GM18511 (cell line): ENCODE measurements around the gene C16orf95.

Source experiments
- ATAC-seq: cut with Tn5 transposase; IDR thresholded peaks from one replicate; pipeline ENCODE4 v1.9.1; 2021; ENCODE audit warnings: mild to moderate bottlenecking, moderate library complexity; ENCODE audit not compliant: unreplicated experiment

C16orf95 gene

DNA sequence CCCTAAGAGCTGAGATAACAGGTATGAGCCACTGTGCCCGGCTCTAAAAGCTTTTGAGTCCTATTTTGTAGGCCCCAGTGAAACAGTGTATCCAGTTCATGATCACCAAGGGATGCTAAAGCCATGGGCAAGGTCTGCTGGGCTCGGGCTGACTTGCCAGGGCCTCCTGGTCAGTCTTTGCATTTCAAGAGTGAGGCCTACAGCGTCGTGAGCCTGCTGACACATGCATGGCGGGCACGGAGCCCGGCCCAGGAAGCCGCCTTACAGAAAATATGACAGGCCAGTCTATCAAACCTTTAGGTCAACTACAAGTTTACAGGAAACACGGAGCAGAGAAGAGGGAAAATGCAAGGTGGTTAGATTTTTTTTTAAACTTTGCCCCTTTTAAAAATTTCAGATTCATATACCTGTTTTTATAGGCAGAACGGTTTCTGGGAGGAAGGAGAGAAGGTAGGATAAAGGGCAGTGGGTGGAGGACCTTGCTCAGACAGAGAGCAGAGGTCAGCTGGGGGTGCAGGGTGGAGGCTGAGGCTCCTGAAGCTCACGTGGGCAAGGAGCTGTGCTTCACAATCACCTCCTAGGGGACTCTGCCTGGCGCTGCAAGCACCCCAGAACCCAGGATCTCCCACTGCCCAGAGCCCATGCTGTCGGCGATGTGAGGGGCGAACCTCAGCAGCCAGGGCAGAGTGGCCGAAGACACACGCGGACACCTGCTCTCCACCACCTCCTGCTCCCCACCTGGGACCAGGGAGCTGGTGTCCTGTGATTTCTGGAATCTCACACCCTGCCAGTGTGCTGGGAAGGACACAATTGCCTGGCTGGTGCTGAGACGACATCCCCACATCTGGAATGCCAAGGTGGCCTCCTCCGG, 21.3 kb downstream of the C16orf95 start:
- ATAC-seq, result no peak

DNA sequence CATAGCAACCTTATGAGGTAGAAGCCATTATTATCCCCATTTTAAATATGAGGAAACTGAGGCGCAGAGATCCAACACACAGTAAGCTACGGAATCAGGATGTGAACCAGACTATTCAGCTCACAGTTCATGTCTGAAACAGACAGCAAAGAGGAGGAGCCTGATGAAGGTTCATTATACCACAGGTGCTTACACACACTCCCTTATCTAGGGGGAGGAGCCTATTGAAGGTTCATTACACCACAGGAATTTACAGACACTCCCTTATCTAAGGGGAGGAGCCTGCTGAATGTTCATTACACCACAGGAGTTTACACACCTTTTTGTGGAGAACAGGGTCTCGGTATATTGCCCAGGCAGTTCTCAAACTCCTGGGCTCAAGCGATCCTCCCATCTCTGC, 21.9 kb downstream of the C16orf95 start:
- ATAC-seq, result no peak

DNA sequence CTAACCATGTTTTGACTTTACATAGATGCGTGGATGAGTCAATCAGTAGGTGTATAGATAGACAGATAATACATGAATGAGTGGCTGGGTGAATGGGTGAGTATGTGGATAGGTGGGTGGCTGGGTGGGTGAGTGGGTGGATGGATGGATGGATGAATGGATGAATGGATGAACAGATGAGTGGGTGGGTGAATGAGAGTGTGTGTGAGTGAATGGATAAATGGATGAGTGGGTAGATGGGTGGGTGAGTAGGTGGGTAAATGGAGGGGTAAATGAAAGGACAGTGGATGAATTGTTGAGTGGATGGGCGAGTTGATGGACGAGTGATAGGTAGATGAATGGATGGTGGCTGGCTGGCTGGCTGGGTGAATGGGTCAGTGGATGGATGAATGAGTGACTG, 23.2 kb downstream of the C16orf95 start:
- no peak for ATAC-seq

DNA sequence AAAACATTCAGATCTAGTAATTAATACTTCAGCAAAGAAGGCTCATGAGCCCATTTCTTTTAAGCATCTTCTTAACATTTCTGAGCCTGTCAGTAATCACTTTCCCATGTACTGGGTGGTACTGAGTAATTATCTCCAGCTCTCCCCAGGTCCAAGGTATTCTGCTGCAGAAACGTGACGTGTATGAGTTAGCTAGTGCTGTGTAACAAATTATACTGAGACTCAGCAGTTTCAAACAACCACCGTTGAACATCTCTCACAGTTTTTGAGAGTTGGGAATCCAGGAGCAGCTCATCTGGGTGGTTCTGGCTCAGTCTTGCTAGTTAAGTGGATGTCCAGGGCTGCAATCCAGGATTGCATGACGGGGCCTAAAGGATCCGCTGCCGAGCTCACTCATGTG, 25.2 kb downstream of the C16orf95 start:
- ATAC-seq, result no peak

DNA sequence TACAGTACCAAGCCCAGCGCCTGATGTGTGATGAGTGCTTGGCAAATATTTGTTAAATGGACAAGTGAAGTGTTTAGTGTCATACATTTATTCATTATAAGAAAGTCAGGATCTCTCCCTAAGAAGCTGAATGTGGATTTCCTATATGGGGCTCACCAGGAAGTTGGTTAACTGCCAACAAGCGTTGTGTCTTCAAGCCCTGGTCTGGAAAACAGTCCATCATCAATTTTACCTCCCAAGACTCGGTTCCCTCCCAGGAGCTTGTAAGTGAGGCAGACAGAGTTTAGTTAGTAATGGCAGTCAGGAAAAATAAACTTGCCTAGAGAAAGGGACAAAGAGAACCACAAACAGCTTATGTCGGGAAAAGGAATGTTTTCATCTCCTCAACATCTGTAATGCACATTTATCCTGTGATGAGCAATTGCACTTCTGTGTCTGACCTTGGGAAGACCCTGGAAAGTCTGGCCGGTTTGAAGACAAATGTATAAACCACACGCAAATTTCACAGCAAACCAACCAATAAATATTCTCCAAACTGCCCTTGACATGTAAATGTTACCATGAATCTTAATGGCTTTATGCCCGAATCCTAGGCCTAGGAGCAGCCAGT, 28.3 kb downstream of the C16orf95 start:
- ATAC-seq, result no peak

DNA sequence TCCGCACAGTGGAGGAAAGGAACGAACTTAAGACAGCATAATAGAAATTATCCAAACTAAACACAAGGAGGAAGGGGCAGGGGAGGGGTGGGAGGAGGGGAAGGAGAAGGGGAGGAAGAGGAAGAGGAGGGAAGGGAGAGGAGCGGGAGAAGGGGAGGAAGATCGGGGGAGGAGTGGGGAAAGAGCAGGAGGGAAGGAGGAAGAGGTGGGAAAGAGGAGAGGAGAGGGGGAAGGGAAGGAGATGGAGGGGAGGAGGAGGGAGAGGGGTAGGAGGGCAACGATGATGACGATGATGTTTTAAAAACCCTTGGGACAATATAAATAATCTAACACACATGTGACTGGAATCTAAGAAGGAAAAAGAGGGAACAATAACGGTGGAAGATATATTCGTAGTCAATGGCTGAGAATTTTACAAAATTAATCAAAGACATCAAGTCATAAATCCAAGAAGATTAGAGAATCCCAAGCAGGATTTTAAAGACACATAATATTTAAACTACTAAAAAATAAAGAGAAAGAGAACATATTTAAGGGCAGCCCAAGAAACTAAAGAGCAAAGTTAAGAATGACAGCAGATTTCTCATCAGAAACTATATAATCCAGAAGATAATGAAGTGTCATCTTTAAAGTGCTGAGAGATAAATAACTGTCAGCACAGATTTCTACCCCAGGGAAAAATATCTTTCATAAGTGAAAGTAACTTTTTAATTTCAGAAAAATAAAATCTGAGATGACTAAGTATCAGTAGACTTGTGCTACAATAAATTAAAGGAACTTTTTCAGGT, 30.2 kb downstream of the C16orf95 start:
- ATAC-seq, result no peak

DNA sequence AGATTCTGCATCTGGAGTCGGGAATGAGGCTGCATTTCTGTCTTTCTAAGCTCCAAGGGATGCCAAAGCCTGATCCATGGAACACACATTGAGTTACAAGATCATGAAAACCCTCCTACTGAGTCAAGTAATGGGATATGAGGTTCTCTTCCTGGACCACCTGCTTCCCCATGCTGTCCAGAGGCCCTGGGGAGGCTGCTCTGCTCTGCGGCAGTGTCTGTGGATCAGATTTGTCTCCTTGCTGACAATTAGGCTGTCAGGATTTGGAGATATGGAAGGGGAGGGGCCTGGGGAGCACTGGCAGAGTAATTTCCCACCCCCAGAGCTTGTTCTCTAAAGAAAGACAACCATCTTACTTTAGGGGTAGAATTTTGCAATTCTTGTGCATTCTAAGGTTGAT, 33.0 kb downstream of the C16orf95 start:
- ATAC-seq, result no peak

DNA sequence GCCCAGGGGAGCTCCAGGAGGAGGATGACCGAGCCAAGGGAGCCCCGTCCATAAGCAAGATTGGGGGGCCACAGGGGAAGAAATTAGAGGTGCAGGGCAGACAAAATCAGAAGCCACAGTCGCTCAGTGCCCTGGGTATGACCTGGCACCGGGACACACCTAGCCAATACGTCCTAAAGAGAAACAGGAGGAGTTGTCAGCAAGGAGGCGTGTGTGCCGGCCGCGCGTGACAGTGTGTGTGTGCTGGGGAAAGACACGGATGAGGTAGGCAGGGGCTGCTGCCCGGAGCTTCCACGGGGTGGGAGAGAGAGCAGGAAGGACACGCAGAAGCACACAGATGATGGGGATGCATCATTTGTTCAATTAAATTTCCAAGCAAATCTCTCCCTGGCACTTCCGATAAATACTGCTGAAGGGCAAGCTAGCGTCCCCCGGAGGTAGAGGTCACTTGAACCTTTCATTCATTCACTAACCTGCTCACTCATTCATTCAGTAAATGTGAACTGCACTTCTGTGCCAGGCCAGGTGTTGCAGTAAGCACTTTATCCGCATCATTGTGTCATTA, 38.0 kb downstream of the C16orf95 start:
- no peak for ATAC-seq

DNA sequence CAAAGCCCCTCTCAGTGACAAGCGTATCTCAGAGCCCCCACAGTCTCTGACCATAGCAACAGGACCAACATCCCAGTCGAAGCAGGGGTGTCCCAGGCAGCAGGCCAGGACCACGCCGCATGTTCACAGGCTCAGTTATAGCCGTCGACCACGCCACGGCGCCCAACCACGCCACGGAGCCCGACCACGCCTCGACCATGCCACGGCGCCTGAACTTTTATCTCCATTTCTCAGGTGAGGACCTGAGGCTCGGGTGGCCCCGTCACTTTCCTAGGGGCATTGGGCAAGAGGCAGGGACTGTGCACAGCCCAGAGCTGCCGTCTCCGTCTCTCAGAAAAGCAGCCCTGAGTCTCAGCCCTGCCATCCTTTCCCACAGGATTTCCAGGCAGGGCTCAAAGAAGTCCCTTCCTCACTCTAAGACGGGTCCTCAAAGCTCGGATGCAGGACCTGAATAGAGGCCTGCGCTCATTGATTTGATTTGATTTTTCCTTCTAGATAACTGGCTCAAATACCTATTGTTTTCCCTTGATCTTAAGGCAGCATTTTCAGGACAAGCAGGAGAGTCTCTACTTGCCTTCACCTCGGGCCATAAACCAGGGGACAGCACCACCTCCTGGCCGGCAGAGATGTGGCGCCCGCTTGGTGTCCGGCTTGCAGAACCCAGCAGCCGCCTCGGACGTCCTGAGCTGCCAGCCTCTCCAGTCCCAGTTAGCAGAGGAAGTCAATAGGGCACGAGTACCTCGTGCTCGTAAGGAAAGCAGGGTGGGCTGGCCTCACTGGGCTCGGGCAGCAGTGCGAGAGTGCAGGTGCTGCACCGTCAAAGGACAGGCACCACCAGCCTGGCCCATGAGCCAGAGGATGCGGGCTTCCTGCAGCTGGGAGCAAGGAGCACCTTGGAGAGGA, 38.8 kb downstream of the C16orf95 start:
- no peak for ATAC-seq

DNA sequence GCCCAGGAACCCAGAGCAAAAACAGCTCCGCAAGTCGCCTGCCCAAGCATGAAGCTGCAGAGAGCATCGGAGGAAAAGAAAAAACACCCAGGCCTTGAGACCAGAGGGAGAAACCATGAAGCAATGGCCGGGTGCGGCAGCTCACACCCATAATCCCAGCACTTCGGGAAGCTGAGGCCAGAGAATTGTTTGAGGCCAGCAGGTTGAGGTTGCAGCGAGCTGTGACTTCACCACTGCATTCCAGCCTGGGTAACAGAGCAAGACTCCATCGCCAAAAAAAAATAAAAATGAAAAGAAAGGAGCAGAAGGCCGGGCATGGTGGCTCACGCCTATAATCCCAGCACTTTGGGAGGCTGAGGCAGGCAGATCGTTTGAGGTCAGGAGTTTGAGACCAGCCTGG, 40.3 kb downstream of the C16orf95 start:
- ATAC-seq, result no peak

DNA sequence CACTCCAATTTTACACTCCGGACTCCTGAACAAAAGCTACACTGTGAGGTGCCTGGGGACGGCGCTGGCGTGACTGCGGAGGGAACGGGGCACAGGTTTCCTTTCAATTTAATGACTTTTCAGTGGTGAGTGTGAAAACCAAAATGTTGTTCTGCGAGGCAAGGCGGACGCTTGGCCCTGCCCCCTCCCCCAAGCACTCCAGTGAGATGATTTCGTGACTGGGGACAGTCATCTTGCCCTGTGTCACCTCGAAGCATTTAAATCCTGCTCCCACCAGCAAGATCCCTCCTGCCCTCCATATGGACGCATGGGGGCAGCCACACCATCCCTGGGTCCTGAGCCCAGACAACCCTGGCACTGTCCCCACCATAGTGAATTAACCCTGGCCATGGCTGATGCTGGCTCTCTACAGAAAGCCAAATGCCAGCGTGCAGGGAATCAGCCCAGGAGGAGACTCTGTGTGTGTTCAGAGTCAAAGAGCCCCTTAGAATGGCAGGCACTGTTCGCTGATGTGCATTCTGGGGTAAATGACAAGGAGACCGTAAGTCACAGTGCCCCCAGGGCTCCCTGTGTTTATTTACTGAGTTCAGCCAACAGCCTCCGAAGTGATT, 41.0 kb downstream of the C16orf95 start:
- ATAC-seq, result no peak

DNA sequence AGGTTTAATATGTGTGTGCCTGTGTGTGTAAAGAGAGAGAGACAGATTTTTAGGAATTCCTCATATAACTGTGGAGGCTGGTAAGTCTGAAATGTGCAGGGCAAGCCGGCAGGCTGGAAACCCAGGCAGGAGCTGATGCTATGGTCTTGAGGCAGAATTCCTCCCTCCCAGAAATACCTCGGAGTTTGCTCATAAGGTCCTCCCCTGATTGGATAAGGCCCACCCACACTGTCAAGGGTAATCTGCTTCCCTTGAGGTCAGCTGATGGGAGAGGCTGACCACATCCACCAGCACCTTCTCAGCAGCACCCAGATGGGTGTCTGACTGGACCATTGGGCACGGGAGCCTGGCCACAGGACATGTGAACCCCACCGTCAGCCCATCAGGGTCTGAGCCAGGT, 42.4 kb downstream of the C16orf95 start:
- no peak for ATAC-seq

DNA sequence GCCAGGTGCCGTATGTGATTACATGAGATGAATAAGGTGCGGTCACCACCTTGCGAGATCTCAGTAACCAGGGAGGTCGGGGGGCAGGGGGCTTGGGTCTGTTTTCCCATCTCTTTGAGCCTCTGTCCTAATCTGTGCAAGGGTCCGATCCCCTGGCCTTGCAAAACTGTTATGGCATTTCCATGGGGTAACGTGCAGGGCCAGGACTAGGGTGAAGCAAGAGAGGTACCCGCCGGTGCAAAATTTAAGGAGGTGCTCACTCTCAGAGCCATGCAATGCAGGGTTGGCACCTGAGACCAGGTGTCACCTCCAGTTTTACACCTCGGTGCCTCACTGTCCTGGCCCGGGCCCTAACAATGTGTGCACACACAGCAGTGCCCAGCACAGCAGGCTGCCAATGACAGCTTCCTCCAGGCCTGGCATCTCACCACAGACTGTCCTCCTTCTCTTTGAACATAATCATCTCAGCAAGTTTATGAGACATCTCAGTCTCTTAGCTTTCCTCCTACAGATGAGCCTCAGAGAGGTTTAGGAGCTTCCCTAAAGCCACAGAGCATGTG, 43.6 kb downstream of the C16orf95 start:
- no peak for ATAC-seq

DNA sequence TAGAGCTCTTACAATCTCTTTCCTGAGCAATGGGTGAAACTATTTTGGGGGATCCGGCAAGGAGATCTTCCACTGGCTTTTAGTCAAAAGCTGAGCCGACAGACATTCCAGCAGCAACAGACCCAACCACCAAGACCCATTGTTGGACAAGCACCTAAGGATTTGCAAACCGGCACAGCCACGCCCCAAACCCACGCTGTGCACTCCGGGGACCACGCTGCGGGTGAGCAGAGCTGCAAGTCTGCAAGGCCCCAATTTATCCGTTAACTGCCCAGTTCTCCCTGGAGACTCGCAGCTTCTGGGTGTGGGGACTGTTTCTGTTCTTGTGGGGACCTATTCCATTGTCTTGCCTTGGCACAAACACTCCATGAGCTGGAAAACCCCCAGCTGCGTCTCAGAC, 45.9 kb downstream of the C16orf95 start:
- ATAC-seq, result no peak

DNA sequence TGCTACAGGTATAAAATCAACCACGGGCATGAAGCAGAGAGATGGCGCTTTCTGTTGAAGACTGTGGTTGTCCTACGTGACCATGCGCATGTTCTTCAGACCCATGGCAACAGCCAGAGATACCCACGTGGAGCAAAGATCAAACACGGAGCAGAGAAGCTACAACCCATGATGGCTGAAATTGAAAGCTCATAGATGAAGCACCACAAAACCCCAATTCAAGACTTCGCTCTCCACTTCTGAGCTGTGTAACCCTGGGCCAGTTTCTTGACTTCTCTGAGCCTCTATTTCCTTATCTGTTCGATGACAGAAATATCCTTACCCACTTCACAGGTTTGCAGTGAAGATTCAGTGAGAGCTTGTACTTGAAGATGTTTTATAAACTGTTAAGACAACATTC, 49.6 kb downstream of the C16orf95 start:
- ATAC-seq, result no peak

DNA sequence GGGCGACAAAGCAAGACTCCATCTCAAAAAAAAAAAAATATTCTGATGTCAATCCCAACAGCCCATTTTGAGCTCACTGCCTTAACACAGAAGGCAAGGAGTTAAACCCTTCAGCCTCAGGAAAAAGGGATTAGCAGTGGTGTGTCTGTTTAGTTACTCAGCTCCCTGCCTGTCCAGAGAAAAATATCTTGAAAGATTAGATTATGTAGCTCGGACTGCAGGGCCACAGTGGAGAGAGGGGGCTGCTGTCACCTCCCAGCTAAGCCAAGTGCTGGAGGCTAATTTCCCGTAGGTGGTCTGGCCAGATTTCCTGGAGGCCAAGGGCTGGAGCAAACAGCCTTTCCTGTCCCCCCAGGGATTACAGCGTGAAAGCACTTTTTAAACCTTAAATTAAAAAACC, 50.3 kb downstream of the C16orf95 start:
- ATAC-seq, result no peak

DNA sequence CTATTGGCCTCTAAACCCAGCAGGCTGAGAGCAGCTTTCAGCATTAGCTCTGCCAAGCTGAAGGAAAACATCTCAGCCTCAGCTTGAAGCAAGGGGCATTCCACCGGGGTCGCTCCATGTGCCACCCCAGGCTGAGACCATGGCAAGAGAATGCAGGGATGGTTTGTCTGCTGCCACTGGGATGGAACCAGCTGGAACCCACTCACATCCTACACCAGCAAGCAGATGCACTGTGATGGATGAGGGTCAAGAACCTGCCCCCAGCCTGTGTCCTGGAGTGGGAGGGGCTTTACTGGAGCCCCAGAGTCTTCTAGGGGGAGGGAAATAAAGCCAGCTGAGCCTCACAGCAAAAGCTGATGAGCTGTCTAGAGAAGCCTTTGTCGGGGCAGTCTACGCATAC, 51.9 kb downstream of the C16orf95 start:
- ATAC-seq, result no peak

DNA sequence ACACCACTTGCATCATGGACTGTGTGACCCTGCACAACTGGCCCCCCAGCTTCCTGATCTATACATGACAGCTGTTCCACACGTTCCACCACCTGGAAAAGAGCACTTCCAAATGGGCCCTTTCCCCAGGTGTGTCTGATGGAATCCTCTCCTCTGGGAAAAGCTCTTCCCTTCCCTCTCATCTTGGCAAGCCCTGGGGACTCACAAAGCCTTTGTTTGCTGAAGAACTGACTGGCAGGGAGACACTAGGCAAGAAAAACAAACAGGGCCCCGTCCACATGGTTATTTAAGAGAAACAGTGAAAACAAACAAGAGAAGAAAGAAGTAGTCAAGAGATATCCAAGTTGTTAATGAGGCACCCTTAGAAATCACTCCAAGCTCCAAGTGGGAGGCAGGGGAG, 52.6 kb downstream of the C16orf95 start:
- ATAC-seq, result no peak

DNA sequence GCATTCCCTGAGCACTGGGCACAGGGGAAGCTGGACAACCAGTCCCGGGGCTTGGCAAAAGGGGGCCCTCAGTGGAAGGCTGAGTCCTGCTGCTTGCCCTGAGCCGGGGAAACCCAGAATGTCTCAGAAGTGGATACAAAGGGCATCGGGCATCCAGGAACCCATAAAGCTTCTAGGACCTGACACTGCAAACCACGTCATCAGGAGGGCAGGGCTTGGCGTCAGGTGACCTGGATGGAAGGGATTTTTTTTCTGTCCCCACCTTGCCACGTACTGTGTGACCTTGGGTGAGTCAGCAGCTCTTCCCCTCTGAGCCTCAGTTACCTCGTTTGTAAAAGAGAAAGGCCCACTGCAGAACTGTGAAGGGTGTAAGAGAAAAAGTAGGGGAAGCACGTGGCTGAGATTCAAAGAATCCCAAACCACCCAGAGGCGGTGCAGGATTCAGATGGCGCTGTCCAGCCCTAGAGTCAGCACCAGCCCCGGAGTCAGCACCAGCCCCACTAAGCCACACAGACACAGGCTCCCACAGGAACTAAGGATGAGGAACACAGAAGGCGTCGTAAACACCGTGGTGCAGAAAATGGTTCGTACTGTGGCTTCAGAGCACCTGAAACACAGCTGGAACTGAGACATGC, 53.7 kb downstream of the C16orf95 start:
- no peak for ATAC-seq
